ENCODE results near the gene RALGAPA2. TPM values are rescaled to one million over a fixed set of nuclear protein-coding genes. Genes with fewer than 3 reads are reported as not detected.

RALGAPA2 gene
- total RNA-seq, result 22.1 and 25.0 TPM in 2 replicates

GRCh38 chr20:20712474-20713243 lies at the start of gene RALGAPA2:
TSS of gene RALGAPA2 (minus strand) at chr20:20712644. CDS start at chr20:20712480, 164 bp downstream.
- Mint-ChIP-seq H3K27me3 (ENCODE audit: low read depth) (no peaks in the 10 kb centered on the region), H3K27ac (peak within 1 kb of the TSS; percentile 86), H3K4me1 (ENCODE audit: low read depth) (peaks cover 27% of the 10 kb centered on the region), H3K9me3 (peaks cover 6% of the 10 kb centered on the region), H3K36me3 (ENCODE audit: low read depth) (peaks cover 19% of the 10 kb centered on the region), H3K4me3 (ENCODE audit: low read depth) (peak within 1 kb of the TSS; percentile 87)
- intact Hi-C loops (cut with micrococcal nuclease), result loop anchor here (2.0 to 5.0 kb wide), 3 partner anchors 35 to 414 kb away; partner anchors contain the start of gene KIZ
- DNase-seq (ENCODE audit: low spot score), result peak; percentile 92

- no peak for DNase-seq (ENCODE audit: low spot score)
- no peaks in the 10 kb centered on the region for H3K9me3 Mint-ChIP-seq
- intact Hi-C loops (cut with micrococcal nuclease), result no loop called here
- peaks cover 8% of the 10 kb centered on the region for H3K27me3 Mint-ChIP-seq (ENCODE audit: low read depth)
- no peak overlapping the region for H3K4me3 Mint-ChIP-seq (ENCODE audit: low read depth)
- no peaks in the 10 kb centered on the region for H3K36me3 Mint-ChIP-seq (ENCODE audit: low read depth)
- H3K4me1 Mint-ChIP-seq (ENCODE audit: low read depth), result no peaks in the 10 kb centered on the region
- H3K27ac Mint-ChIP-seq, result no peak overlapping the region
These were observed 48.9 kb upstream of the RALGAPA2 start for GRCh38 chr20:20761301-20761700.

- no peak overlapping the region for H3K27ac Mint-ChIP-seq
- no peaks in the 10 kb centered on the region for H3K36me3 Mint-ChIP-seq (ENCODE audit: low read depth)
- peaks cover 4% of the 10 kb centered on the region for H3K27me3 Mint-ChIP-seq (ENCODE audit: low read depth)
- H3K4me3 Mint-ChIP-seq (ENCODE audit: low read depth), result no peak overlapping the region
- intact Hi-C loops (cut with micrococcal nuclease), result no loop called here
- H3K9me3 Mint-ChIP-seq, result no peaks in the 10 kb centered on the region
- peaks cover 2% of the 10 kb centered on the region for H3K4me1 Mint-ChIP-seq (ENCODE audit: low read depth)
- DNase-seq (ENCODE audit: low spot score), result no peak
These were observed 46.7 kb upstream of the RALGAPA2 start for GRCh38 chr20:20759132-20759531.

- H3K27ac Mint-ChIP-seq, result no peak overlapping the region
- peaks cover 2% of the 10 kb centered on the region for H3K4me1 Mint-ChIP-seq (ENCODE audit: low read depth)
- no peak overlapping the region for H3K4me3 Mint-ChIP-seq (ENCODE audit: low read depth)
- peaks cover 4% of the 10 kb centered on the region for H3K27me3 Mint-ChIP-seq (ENCODE audit: low read depth)
- H3K36me3 Mint-ChIP-seq (ENCODE audit: low read depth), result no peaks in the 10 kb centered on the region
- no peak for DNase-seq (ENCODE audit: low spot score)
- H3K9me3 Mint-ChIP-seq, result no peaks in the 10 kb centered on the region
- intact Hi-C loops (cut with micrococcal nuclease), result no loop called here
These were observed 43.4 kb upstream of the RALGAPA2 start for GRCh38 chr20:20755674-20756319.

GRCh38 chr20:20755231-20755630 lies 42.8 kb upstream of the RALGAPA2 start:
- no peak overlapping the region for H3K4me3 Mint-ChIP-seq (ENCODE audit: low read depth)
- no peak overlapping the region for H3K27ac Mint-ChIP-seq
- peaks cover 2% of the 10 kb centered on the region for H3K4me1 Mint-ChIP-seq (ENCODE audit: low read depth)
- intact Hi-C loops (cut with micrococcal nuclease), result no loop called here
- H3K27me3 Mint-ChIP-seq (ENCODE audit: low read depth), result peaks cover 1% of the 10 kb centered on the region
- no peak for DNase-seq (ENCODE audit: low spot score)
- no peaks in the 10 kb centered on the region for H3K36me3 Mint-ChIP-seq (ENCODE audit: low read depth)
- H3K9me3 Mint-ChIP-seq, result no peaks in the 10 kb centered on the region

- H3K9me3 Mint-ChIP-seq, result no peaks in the 10 kb centered on the region
- no peak overlapping the region for H3K27ac Mint-ChIP-seq
- no peaks in the 10 kb centered on the region for H3K36me3 Mint-ChIP-seq (ENCODE audit: low read depth)
- H3K4me3 Mint-ChIP-seq (ENCODE audit: low read depth), result no peak overlapping the region
- H3K27me3 Mint-ChIP-seq (ENCODE audit: low read depth), result peaks cover 1% of the 10 kb centered on the region
- intact Hi-C loops (cut with micrococcal nuclease), result no loop called here
- DNase-seq (ENCODE audit: low spot score), result no peak
- peaks cover 2% of the 10 kb centered on the region for H3K4me1 Mint-ChIP-seq (ENCODE audit: low read depth)
These were observed 42.3 kb upstream of the RALGAPA2 start for GRCh38 chr20:20754714-20755113.

- intact Hi-C loops (cut with micrococcal nuclease), result no loop called here
- H3K27me3 Mint-ChIP-seq (ENCODE audit: low read depth), result peaks cover 1% of the 10 kb centered on the region
- no peak overlapping the region for H3K4me3 Mint-ChIP-seq (ENCODE audit: low read depth)
- H3K9me3 Mint-ChIP-seq, result peaks cover 8% of the 10 kb centered on the region
- H3K36me3 Mint-ChIP-seq (ENCODE audit: low read depth), result no peaks in the 10 kb centered on the region
- no peak overlapping the region for H3K27ac Mint-ChIP-seq
- peaks cover 2% of the 10 kb centered on the region for H3K4me1 Mint-ChIP-seq (ENCODE audit: low read depth)
- no peak for DNase-seq (ENCODE audit: low spot score)
These were observed 40.3 kb upstream of the RALGAPA2 start for GRCh38 chr20:20752712-20753111.

- Mint-ChIP-seq H3K9me3 (peaks cover 8% of the 10 kb centered on the region), H3K27ac (no peak overlapping the region), H3K4me3 (ENCODE audit: low read depth) (no peak overlapping the region), H3K27me3 (ENCODE audit: low read depth) (peaks cover 1% of the 10 kb centered on the region), H3K4me1 (ENCODE audit: low read depth) (no peaks in the 10 kb centered on the region), H3K36me3 (ENCODE audit: low read depth) (no peaks in the 10 kb centered on the region)
- DNase-seq (ENCODE audit: low spot score), result no peak
- intact Hi-C loops (cut with micrococcal nuclease), result no loop called here
These were observed 34.9 kb upstream of the RALGAPA2 start for GRCh38 chr20:20747298-20747697.

GRCh38 chr20:20744170-20744725 lies 31.8 kb upstream of the RALGAPA2 start:
- Mint-ChIP-seq H3K27me3 (ENCODE audit: low read depth) (peaks cover 4% of the 10 kb centered on the region), H3K27ac (no peak overlapping the region), H3K4me1 (ENCODE audit: low read depth) (no peaks in the 10 kb centered on the region), H3K9me3 (peaks cover 8% of the 10 kb centered on the region), H3K4me3 (ENCODE audit: low read depth) (no peak overlapping the region), H3K36me3 (ENCODE audit: low read depth) (no peaks in the 10 kb centered on the region)
- no peak for DNase-seq (ENCODE audit: low spot score)
- intact Hi-C loops (cut with micrococcal nuclease), result no loop called here

GRCh38 chr20:20743511-20744169 lies 31.2 kb upstream of the RALGAPA2 start:
- DNase-seq (ENCODE audit: low spot score), result no peak
- H3K4me1 Mint-ChIP-seq (ENCODE audit: low read depth), result no peaks in the 10 kb centered on the region
- H3K9me3 Mint-ChIP-seq, result peaks cover 2% of the 10 kb centered on the region
- H3K27me3 Mint-ChIP-seq (ENCODE audit: low read depth), result peaks cover 7% of the 10 kb centered on the region
- H3K4me3 Mint-ChIP-seq (ENCODE audit: low read depth), result no peak overlapping the region
- no peaks in the 10 kb centered on the region for H3K36me3 Mint-ChIP-seq (ENCODE audit: low read depth)
- H3K27ac Mint-ChIP-seq, result no peak overlapping the region
- intact Hi-C loops (cut with micrococcal nuclease), result no loop called here

GRCh38 chr20:20741087-20742045 lies 28.9 kb upstream of the RALGAPA2 start:
- intact Hi-C loops (cut with micrococcal nuclease), result no loop called here
- Mint-ChIP-seq H3K27me3 (ENCODE audit: low read depth) (peaks cover 11% of the 10 kb centered on the region), H3K4me3 (ENCODE audit: low read depth) (no peak overlapping the region), H3K9me3 (no peaks in the 10 kb centered on the region), H3K4me1 (ENCODE audit: low read depth) (no peaks in the 10 kb centered on the region), H3K27ac (no peak overlapping the region), H3K36me3 (ENCODE audit: low read depth) (no peaks in the 10 kb centered on the region)
- no peak for DNase-seq (ENCODE audit: low spot score)

- DNase-seq (ENCODE audit: low spot score), result no peak
- Mint-ChIP-seq H3K4me1 (ENCODE audit: low read depth) (no peaks in the 10 kb centered on the region), H3K27me3 (ENCODE audit: low read depth) (peaks cover 11% of the 10 kb centered on the region), H3K4me3 (ENCODE audit: low read depth) (no peak overlapping the region), H3K9me3 (no peaks in the 10 kb centered on the region), H3K36me3 (ENCODE audit: low read depth) (no peaks in the 10 kb centered on the region), H3K27ac (no peak overlapping the region)
- intact Hi-C loops (cut with micrococcal nuclease), result no loop called here
These were observed 28.1 kb upstream of the RALGAPA2 start for GRCh38 chr20:20740541-20740940.
